HCT116 (cell line): Measurements from ENCODE around the gene FGD5.

Source experiments
- EZH2 ChIP-seq: fragments of 200-600 bp; sonication (generic); IDR thresholded peaks from 2 replicates; pipeline ENCODE4 v1.6.1; 2017; ENCODE audit warnings: antibody characterized with exemption, mixed run types
- JUND ChIP-seq: IDR thresholded peaks from 2 replicates; pipeline ENCODE4 v1.6.1; 2012
- POLR2A ChIP-seq: IDR thresholded peaks from 2 replicates; pipeline ENCODE4 v1.7.0; 2011; ENCODE audit warnings: borderline replicate concordance; ENCODE audit not compliant: insufficient read depth, insufficient read length; ENCODE audit errors: extremely low read depth
- SP1 ChIP-seq: IDR thresholded peaks from 2 replicates; pipeline ENCODE4 v1.6.1; 2012; ENCODE audit warnings: low read depth
- SRF ChIP-seq: IDR thresholded peaks from 2 replicates; pipeline ENCODE4 v1.6.1; 2012; ENCODE audit warnings: low read depth
- TCF7L2 ChIP-seq: IDR thresholded peaks from 2 replicates; pipeline ENCODE4 v1.7.0; 2011; ENCODE audit warnings: borderline replicate concordance, inconsistent platforms; ENCODE audit not compliant: insufficient read depth, insufficient read length; ENCODE audit errors: extremely low read depth
- ZNF274 ChIP-seq: fragments of 200-500 bp; sonication (Bioruptor generic); IDR thresholded peaks from 2 replicates; pipeline ENCODE4 v1.6.1; 2014; ENCODE audit warnings: mild to moderate bottlenecking, low read depth, low read length, inconsistent platforms
- TF ChIP-seq, protein P1 (sequence below): IDR thresholded peaks from 2 replicates; pipeline ENCODE4 v1.6.1; 2012; ENCODE audit warnings: low read depth
- TF ChIP-seq, protein P2 (sequence below), 3 experiments: fragments of 200-600 bp in 1 of 3; sonication (generic) in 1 of 3; IDR thresholded peaks in 2 of 3; conservative IDR thresholded peaks in 1 of 3; 2 replicates each; pipeline ENCODE4 v1.5.1; 2012 to 2017; ENCODE audit warnings: low read depth in 2 of 3, low read length in 2 of 3, antibody characterized with exemption in 1 of 3, borderline replicate concordance in 1 of 3, control low read depth in 1 of 3, mild to moderate bottlenecking in 1 of 3, mixed read lengths in 1 of 3, mixed run types in 1 of 3, moderate library complexity in 1 of 3; ENCODE audit not compliant: insufficient read depth in 1 of 3
- TF ChIP-seq, protein P3 (sequence below): IDR thresholded peaks from 2 replicates; pipeline ENCODE4 v1.6.1; 2011; ENCODE audit warnings: mild to moderate bottlenecking, low read length, moderate library complexity; ENCODE audit not compliant: insufficient replicate concordance; ENCODE audit errors: extremely low read depth

DNA sequence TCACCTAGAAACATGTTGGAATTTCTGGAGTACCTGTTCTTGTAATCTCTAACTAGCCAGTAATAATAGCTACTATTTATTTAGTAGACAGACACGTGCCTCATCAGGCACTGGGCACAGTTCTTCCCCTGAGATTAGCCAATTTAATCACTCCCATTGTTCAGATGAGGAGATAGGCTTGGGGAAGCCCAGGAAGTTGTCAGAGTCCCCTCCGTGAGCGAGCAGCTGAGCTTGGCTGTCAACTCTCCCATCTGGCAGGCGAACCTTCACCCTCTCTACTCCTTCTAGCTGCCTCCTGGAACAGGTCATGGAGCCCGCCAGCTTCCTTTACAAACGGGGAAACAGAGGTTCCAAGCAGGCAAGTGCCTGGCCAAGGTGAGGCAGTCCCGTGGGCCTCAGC lies 31.1 kb upstream of the FGD5 start:
- TF ChIP-seq, protein P1, sequence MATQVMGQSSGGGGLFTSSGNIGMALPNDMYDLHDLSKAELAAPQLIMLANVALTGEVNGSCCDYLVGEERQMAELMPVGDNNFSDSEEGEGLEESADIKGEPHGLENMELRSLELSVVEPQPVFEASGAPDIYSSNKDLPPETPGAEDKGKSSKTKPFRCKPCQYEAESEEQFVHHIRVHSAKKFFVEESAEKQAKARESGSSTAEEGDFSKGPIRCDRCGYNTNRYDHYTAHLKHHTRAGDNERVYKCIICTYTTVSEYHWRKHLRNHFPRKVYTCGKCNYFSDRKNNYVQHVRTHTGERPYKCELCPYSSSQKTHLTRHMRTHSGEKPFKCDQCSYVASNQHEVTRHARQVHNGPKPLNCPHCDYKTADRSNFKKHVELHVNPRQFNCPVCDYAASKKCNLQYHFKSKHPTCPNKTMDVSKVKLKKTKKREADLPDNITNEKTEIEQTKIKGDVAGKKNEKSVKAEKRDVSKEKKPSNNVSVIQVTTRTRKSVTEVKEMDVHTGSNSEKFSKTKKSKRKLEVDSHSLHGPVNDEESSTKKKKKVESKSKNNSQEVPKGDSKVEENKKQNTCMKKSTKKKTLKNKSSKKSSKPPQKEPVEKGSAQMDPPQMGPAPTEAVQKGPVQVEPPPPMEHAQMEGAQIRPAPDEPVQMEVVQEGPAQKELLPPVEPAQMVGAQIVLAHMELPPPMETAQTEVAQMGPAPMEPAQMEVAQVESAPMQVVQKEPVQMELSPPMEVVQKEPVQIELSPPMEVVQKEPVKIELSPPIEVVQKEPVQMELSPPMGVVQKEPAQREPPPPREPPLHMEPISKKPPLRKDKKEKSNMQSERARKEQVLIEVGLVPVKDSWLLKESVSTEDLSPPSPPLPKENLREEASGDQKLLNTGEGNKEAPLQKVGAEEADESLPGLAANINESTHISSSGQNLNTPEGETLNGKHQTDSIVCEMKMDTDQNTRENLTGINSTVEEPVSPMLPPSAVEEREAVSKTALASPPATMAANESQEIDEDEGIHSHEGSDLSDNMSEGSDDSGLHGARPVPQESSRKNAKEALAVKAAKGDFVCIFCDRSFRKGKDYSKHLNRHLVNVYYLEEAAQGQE: no peak
- TF ChIP-seq SRF (no peak), EZH2 (no peak), POLR2A (no peak), ZNF274 (no peak), SP1 (no peak), JUND (no peak), TCF7L2 (no peak)
- TF ChIP-seq, protein P2, sequence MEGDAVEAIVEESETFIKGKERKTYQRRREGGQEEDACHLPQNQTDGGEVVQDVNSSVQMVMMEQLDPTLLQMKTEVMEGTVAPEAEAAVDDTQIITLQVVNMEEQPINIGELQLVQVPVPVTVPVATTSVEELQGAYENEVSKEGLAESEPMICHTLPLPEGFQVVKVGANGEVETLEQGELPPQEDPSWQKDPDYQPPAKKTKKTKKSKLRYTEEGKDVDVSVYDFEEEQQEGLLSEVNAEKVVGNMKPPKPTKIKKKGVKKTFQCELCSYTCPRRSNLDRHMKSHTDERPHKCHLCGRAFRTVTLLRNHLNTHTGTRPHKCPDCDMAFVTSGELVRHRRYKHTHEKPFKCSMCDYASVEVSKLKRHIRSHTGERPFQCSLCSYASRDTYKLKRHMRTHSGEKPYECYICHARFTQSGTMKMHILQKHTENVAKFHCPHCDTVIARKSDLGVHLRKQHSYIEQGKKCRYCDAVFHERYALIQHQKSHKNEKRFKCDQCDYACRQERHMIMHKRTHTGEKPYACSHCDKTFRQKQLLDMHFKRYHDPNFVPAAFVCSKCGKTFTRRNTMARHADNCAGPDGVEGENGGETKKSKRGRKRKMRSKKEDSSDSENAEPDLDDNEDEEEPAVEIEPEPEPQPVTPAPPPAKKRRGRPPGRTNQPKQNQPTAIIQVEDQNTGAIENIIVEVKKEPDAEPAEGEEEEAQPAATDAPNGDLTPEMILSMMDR (IDR thresholded peaks at IDR 0.05 in 2 of 3, conservative IDR thresholded peaks at IDR 0.05 in 1 of 3; ENCODE audit: borderline replicate concordance in 1 of 3, insufficient read depth in 1 of 3, low read depth in 2 of 3, low read length in 2 of 3): no peak
- TF ChIP-seq, protein P3, sequence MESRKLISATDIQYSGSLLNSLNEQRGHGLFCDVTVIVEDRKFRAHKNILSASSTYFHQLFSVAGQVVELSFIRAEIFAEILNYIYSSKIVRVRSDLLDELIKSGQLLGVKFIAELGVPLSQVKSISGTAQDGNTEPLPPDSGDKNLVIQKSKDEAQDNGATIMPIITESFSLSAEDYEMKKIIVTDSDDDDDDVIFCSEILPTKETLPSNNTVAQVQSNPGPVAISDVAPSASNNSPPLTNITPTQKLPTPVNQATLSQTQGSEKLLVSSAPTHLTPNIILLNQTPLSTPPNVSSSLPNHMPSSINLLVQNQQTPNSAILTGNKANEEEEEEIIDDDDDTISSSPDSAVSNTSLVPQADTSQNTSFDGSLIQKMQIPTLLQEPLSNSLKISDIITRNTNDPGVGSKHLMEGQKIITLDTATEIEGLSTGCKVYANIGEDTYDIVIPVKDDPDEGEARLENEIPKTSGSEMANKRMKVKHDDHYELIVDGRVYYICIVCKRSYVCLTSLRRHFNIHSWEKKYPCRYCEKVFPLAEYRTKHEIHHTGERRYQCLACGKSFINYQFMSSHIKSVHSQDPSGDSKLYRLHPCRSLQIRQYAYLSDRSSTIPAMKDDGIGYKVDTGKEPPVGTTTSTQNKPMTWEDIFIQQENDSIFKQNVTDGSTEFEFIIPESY: no peak
